Renal cortex interstitium (tissue), 11 donors: Measurements from ENCODE around the gene ASH1L. TPM values are rescaled to one million over a fixed set of nuclear protein-coding genes. Genes with fewer than 3 reads are reported as not detected.

Experiments used
- DNase-seq, 11 donors: peaks; one replicate each; pipeline ENCODE4 v3.0.0-alpha.2; 2013; ENCODE audit warnings: low read depth in 9 of 11, low spot score in 4 of 11; ENCODE audit errors: extremely low read depth in 1 of 11
- polyA plus RNA-seq, 3 donors: library from polyadenylated mRNA; unstranded; fragments of 120-200 nt; gene quantifications; one replicate each; pipeline ENCODE4 v1.2.1, GENCODE V29; 2013; ENCODE audit not compliant: insufficient read length in 3 of 3

ASH1L gene
- polyA plus RNA-seq, 3 donors: 40.4 to 46.4 (median 41.0) TPM

GRCh38 chr1:155323729-155324036 is 238.9 kb downstream of the ASH1L start:
- peak in 8 of 11 donors; percentile 70 to 86 (median 80) for DNase-seq

- DNase-seq: peak in 10 of 11 donors; percentile 77 to 90 (median 86)
Measured at GRCh38 chr1:155322953-155323728, 239.5 kb downstream of the ASH1L start.

GRCh38 chr1:155322571-155322952 is 240.0 kb downstream of the ASH1L start:
- no peak for DNase-seq

GRCh38 chr1:155321639-155322503 is 240.7 kb downstream of the ASH1L start:
- DNase-seq: no peak

GRCh38 chr1:155320661-155321617 is 241.7 kb downstream of the ASH1L start, which contains the start of gene RUSC1:
TSS of gene RUSC1 (plus strand) at chr1:155320894. CDS start at chr1:155321774, 880 bp downstream.
- peak in 2 of 11 donors; percentile 63 to 70 for DNase-seq

- DNase-seq: no peak
Measured at GRCh38 chr1:155320252-155320651, 242.4 kb downstream of the ASH1L start.

GRCh38 chr1:155319536-155319935 is 243.1 kb downstream of the ASH1L start:
- DNase-seq: no peak

GRCh38 chr1:155318082-155318481 is 244.5 kb downstream of the ASH1L start:
- DNase-seq: no peak

GRCh38 chr1:155316922-155317321 is 245.7 kb downstream of the ASH1L start:
- DNase-seq: no peak

GRCh38 chr1:155313261-155313660 is 249.3 kb downstream of the ASH1L start:
- no peak for DNase-seq

- DNase-seq: no peak
Measured at GRCh38 chr1:155309423-155310021, 253.1 kb downstream of the ASH1L start.

GRCh38 chr1:155308493-155309422 is 253.8 kb downstream of the ASH1L start, which contains the start of gene FDPS:
TSS of gene FDPS (plus strand) at chr1:155308866. CDS start at chr1:155309790, 924 bp downstream.
- peak; percentile 88 to 99 (median 98) for DNase-seq

- DNase-seq: no peak
Measured at GRCh38 chr1:155307247-155307740, 255.3 kb downstream of the ASH1L start.

- DNase-seq: no peak
Measured at GRCh38 chr1:155305881-155306391, 256.7 kb downstream of the ASH1L start.

GRCh38 chr1:155304558-155305063 is 258.0 kb downstream of the ASH1L start:
- DNase-seq: no peak

- DNase-seq: no peak
Measured at GRCh38 chr1:155301342-155301841, 261.2 kb downstream of the ASH1L start, which contains the start of gene PKLR. TSS of gene PKLR (minus strand) at chr1:155301438. CDS start at chr1:155301395, 43 bp downstream.
